Measurements from ENCODE around the gene ABHD8.

The ABHD8 gene

DNA sequence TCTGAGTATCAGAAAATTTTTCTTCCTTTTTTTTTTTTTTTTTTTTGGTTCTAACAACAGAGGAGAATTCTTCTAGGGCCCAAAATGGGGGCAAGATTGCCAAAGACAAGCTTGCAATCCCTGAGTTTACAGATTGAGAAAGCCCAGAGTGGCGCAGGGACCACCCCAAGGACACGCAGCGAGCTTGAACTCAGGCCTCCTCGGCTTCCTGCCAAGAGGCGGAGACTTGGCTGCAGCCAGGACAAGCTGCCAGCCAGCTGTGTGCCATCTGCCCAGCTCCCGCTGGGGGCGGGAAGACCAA is 1.9 kb upstream of the ABHD8 start:
- TF ChIP-seq, protein P1, sequence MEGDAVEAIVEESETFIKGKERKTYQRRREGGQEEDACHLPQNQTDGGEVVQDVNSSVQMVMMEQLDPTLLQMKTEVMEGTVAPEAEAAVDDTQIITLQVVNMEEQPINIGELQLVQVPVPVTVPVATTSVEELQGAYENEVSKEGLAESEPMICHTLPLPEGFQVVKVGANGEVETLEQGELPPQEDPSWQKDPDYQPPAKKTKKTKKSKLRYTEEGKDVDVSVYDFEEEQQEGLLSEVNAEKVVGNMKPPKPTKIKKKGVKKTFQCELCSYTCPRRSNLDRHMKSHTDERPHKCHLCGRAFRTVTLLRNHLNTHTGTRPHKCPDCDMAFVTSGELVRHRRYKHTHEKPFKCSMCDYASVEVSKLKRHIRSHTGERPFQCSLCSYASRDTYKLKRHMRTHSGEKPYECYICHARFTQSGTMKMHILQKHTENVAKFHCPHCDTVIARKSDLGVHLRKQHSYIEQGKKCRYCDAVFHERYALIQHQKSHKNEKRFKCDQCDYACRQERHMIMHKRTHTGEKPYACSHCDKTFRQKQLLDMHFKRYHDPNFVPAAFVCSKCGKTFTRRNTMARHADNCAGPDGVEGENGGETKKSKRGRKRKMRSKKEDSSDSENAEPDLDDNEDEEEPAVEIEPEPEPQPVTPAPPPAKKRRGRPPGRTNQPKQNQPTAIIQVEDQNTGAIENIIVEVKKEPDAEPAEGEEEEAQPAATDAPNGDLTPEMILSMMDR (conservative IDR thresholded peaks at IDR 0.05; ENCODE audit: low read length): no peak
- no peak for TF ChIP-seq EZH2phosphoT487 (IDR thresholded peaks at IDR 0.05; ENCODE audit: borderline replicate concordance)
- Histone ChIP-seq H3K9ac (ENCODE audit: low read depth, low read length, poor library complexity, severe bottlenecking) (peak overlapping the region; percentile 49), H3K79me2 (ENCODE audit: insufficient read depth, low read length) (peaks cover 48% of the 10 kb centered on the region), H3K36me3 (ENCODE audit: insufficient read depth, low read length) (no peaks in the 10 kb centered on the region), H3F3A (ENCODE audit: low read depth) (peaks cover 9% of the 10 kb centered on the region; the same call in 1 of the 2 replicates), H2AFZ (ENCODE audit: low read length) (no peak overlapping the region), H3K4me2 (ENCODE audit: low read depth, low read length, poor library complexity, severe bottlenecking) (peak overlapping the region; percentile 40), H3K9me2 (replicated peaks; ENCODE audit: low read depth, low read length) (no peaks in the 10 kb centered on the region), H3K4me1 (ENCODE audit: insufficient read depth, low read length, poor library complexity, severe bottlenecking) (peaks cover 31% of the 10 kb centered on the region), H3K4me3 (ENCODE audit: low read length, poor library complexity, severe bottlenecking) (peak overlapping the region; percentile 27), H4K20me1 (ENCODE audit: insufficient read depth, low read length, poor library complexity, severe bottlenecking) (peaks cover 7% of the 10 kb centered on the region), H3K9me3 (ENCODE audit: insufficient read depth, low read depth, low read length) (no peaks in the 10 kb centered on the region), H3K27me3 (ENCODE audit: insufficient read depth, low read length, poor library complexity, severe bottlenecking) (peaks cover 4% of the 10 kb centered on the region)

DNA sequence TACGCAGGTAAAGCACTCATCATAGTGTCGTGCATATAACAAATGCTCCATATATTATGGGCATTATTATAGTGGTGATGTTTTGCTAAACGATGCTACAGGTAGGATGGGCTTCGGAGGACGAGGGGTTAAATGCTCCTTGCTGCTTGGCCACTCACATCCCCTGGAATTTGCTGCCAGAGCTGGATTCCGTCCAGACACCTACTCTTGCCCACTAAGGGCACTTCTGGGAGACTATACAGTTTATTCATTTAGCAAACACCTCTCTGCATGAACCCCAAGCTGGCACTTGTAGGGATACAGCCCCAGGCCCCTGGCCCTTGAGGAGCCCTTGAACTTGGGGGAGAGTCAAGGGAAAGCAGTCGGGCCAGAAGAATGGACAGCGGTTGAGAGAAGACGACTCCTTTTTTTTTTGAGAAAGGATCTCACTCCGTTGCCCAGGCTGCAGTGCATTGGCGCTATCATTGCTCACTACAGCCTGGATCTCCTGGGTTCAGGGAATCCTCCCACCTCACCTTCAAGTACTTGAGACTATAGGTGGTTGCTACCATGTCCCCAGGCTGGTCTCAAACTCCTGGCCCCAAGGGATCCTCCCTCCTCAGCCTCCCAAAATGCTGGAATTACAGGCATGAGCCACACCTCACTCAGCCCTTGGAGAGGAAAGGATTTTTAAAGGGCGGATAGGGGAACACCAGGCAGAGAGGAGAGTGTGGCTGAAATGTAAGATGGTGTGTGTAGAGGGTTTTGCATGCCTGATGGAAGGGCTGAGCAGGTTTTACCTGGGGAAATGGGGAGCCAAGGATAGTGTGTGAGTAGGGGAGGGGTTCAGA is 1.4 kb upstream of the ABHD8 start:
- peaks cover 42% of the 10 kb centered on the region for H3K79me2 ChIP-seq (ENCODE audit: insufficient read depth, low read length)
- peaks cover 9% of the 10 kb centered on the region; the same call in 1 of the 2 replicates for H3F3A ChIP-seq (ENCODE audit: low read depth)
- peaks cover 2% of the 10 kb centered on the region for H3K27me3 ChIP-seq (ENCODE audit: insufficient read depth, low read length, poor library complexity, severe bottlenecking)
- TF ChIP-seq, protein P1 (conservative IDR thresholded peaks at IDR 0.05; ENCODE audit: low read length): no peak
- no peak for TF ChIP-seq EZH2phosphoT487 (IDR thresholded peaks at IDR 0.05; ENCODE audit: borderline replicate concordance)
- H3K9ac ChIP-seq (ENCODE audit: low read depth, low read length, poor library complexity, severe bottlenecking): peak overlapping the region; percentile 49
- H3K4me2 ChIP-seq (ENCODE audit: low read depth, low read length, poor library complexity, severe bottlenecking): peak overlapping the region; percentile 40
- H2AFZ ChIP-seq (ENCODE audit: low read length): no peak overlapping the region
- H3K9me3 ChIP-seq (ENCODE audit: insufficient read depth, low read depth, low read length): no peaks in the 10 kb centered on the region
- peaks cover 30% of the 10 kb centered on the region for H3K4me1 ChIP-seq (ENCODE audit: insufficient read depth, low read length, poor library complexity, severe bottlenecking)
- peak overlapping the region; percentile 27 for H3K4me3 ChIP-seq (ENCODE audit: low read length, poor library complexity, severe bottlenecking)
- H3K9me2 ChIP-seq (replicated peaks; ENCODE audit: low read depth, low read length): no peaks in the 10 kb centered on the region
- H4K20me1 ChIP-seq (ENCODE audit: insufficient read depth, low read length, poor library complexity, severe bottlenecking): peaks cover 2% of the 10 kb centered on the region
- H3K36me3 ChIP-seq (ENCODE audit: insufficient read depth, low read length): no peaks in the 10 kb centered on the region

DNA sequence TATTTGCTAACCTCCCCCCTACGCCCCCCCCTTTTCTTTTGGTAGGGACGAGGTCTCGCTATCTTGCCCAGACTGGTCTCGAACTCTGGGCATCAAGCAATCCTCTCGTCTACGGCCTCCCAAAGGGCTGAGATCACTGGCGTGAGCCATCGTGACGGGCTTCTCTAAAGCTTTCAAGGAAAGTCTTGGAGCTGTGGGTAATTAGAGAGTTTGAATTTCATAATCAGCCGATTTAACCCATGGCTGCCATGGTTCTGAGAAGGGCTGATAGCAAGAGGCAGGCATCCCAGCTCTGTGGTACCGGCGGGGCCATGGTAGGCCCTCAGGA is 679 bp upstream of the ABHD8 start:
- Histone ChIP-seq H3K4me3 (ENCODE audit: low read length, poor library complexity, severe bottlenecking) (peak overlapping the region; percentile 77), H3K4me2 (ENCODE audit: low read depth, low read length, poor library complexity, severe bottlenecking) (peak overlapping the region; percentile 56), H3K9ac (ENCODE audit: low read depth, low read length, poor library complexity, severe bottlenecking) (peak overlapping the region; percentile 55)

More for the DNA sequence above, 679 bp upstream of the ABHD8 start:
- no peaks in the 10 kb centered on the region for H4K20me1 ChIP-seq (ENCODE audit: insufficient read depth, low read length, poor library complexity, severe bottlenecking)
- H3K9me2 ChIP-seq (replicated peaks; ENCODE audit: low read depth, low read length): no peaks in the 10 kb centered on the region
- H2AFZ ChIP-seq (ENCODE audit: low read length): peak overlapping the region; percentile 44; the same call in 1 of the 2 replicates
- peaks cover 39% of the 10 kb centered on the region for H3K79me2 ChIP-seq (ENCODE audit: insufficient read depth, low read length)
- H3F3A ChIP-seq (ENCODE audit: low read depth): peaks cover 9% of the 10 kb centered on the region; the same call in 1 of the 2 replicates
- H3K4me1 ChIP-seq (ENCODE audit: insufficient read depth, low read length, poor library complexity, severe bottlenecking): peaks cover 30% of the 10 kb centered on the region
- no peaks in the 10 kb centered on the region for H3K36me3 ChIP-seq (ENCODE audit: insufficient read depth, low read length)
- no peaks in the 10 kb centered on the region for H3K9me3 ChIP-seq (ENCODE audit: insufficient read depth, low read depth, low read length)
- H3K27me3 ChIP-seq (ENCODE audit: insufficient read depth, low read length, poor library complexity, severe bottlenecking): no peaks in the 10 kb centered on the region
- no peak for TF ChIP-seq EZH2phosphoT487 (IDR thresholded peaks at IDR 0.05; ENCODE audit: borderline replicate concordance)
- TF ChIP-seq, protein P1 (conservative IDR thresholded peaks at IDR 0.05; ENCODE audit: low read length): no peak

All from Loucy (cell line).